Upper lobe of left lung (tissue), 6 donors: ENCODE data around the gene HOMER2. TPM values are rescaled to one million over a fixed set of nuclear protein-coding genes. Genes with fewer than 3 reads are reported as not detected.

Experiments used
- ATAC-seq, 2 donors: fragments of 200-7000 bp; cut with Tn5 transposase; one replicate each; pipeline ENCODE4 v1.9.1; 2022; ENCODE audit warnings: mild to moderate bottlenecking in 2 of 2, moderate library complexity in 2 of 2; ENCODE audit not compliant: low FRiP score in 2 of 2
- DNase-seq, 2 donors: peaks; one replicate each; pipeline ENCODE4 v3.0.0-alpha.2; 2019 to 2020
- H3K27ac ChIP-seq, 4 donors: fragments of 200-600 bp; sonication (generic); one replicate each; pipeline ENCODE4 v1.5.1; 2016 to 2019
- H3K27me3 ChIP-seq, 4 donors: fragments of 200-600 bp; sonication (generic); one replicate each; pipeline ENCODE4 v1.5.1; 2017 to 2019
- H3K36me3 ChIP-seq, 4 donors: fragments of 200-600 bp; sonication (generic); one replicate each; pipeline ENCODE4 v1.5.1; 2016 to 2019
- H3K4me1 ChIP-seq, 4 donors: fragments of 200-600 bp; sonication (generic); one replicate each; pipeline ENCODE4 v1.5.1; 2018 to 2019
- H3K4me3 ChIP-seq, 4 donors: fragments of 200-600 bp; sonication (generic); one replicate each; pipeline ENCODE4 v1.5.1; 2017 to 2019; ENCODE audit warnings: mild to moderate bottlenecking in 2 of 4, moderate library complexity in 1 of 4
- H3K9me3 ChIP-seq, 4 donors: fragments of 200-600 bp; sonication (generic); one replicate each; pipeline ENCODE4 v1.5.1; 2018 to 2019
- CTCF ChIP-seq, 6 experiments: fragments of 450-650 bp in 4 of 6; fragments of 200-600 bp in 2 of 6; sonication (generic) in 2 of 6; IDR thresholded peaks; one replicate each; pipeline ENCODE4 v1.5.1; 2016 to 2019; ENCODE audit warnings: antibody characterized with exemption in 6 of 6
- EP300 ChIP-seq, 4 donors: sonication (generic); formaldehyde crosslinking; IDR thresholded peaks; one replicate each; pipeline ENCODE4 v1.5.1; 2017; ENCODE audit warnings: antibody characterized with exemption in 4 of 4, control low read depth in 2 of 4
- POLR2A ChIP-seq, 4 donors: fragments of 450-650 bp; IDR thresholded peaks; one replicate each; pipeline ENCODE4 v1.5.1; 2016 to 2017; ENCODE audit warnings: antibody characterized with exemption in 4 of 4, mild to moderate bottlenecking in 2 of 4
- POLR2AphosphoS5 ChIP-seq, 2 donors: sonication (generic); formaldehyde crosslinking; IDR thresholded peaks; one replicate each; pipeline ENCODE4 v1.5.1; 2017; ENCODE audit warnings: antibody characterized with exemption in 2 of 2
- WGBS, 2 donors: methylation state at CpG; one replicate each; pipeline ENCODE4 v1.1.5; 2017 to 2018; 5-methylcytosine and 5-hydroxymethylcytosine counted together
- total RNA-seq, 6 donors: library from RNA; depleted of rRNA in 4 of 6; stranded (reverse); fragments of >200 nt in 4 of 6; gene quantifications; one replicate each; pipeline versions ENCODE4 v1.1.0 to v1.2.1, GENCODE V29; 2016 to 2021
- donor health status: DM: no; HTN: no; CAD: no; lungs with moderate emphysema.
- donor health status: DM: no; HTN: yes; CAD: no; lungs with severe emphysema.

Gene HOMER2
- total RNA-seq, 6 donors from 2014 or later = 11.3 to 76.5 (median 26.5) TPM

- no peak overlapping the region for H3K27ac ChIP-seq
- DNase-seq (no peak), ATAC-seq (no peak)
- no peak for TF ChIP-seq EP300 (IDR thresholded peaks at IDR 0.05)
- TF ChIP-seq CTCF (IDR thresholded peaks at IDR 0.05) = no peak
- no peak for TF ChIP-seq POLR2AphosphoS5 (IDR thresholded peaks at IDR 0.05)
- no peak for TF ChIP-seq POLR2A (IDR thresholded peaks at IDR 0.05)
- H3K36me3 ChIP-seq = no peaks in the 10 kb centered on the region
- WGBS, 2 donors = 77 to 87% methylated on average over 5 of the region's 5 CpGs
- H3K27me3 ChIP-seq = no peaks in the 10 kb centered on the region
- no peaks in the 10 kb centered on the region for H3K9me3 ChIP-seq
- H3K4me3 ChIP-seq = no peak overlapping the region
- peaks cover 0 to 10% (median 0%) of the 10 kb centered on the region in 4 donors for H3K4me1 ChIP-seq
Observed at GRCh38 chr15:82945326-82945725, 7.2 kb downstream of the HOMER2 start.

- ATAC-seq = no peak
- Histone ChIP-seq H3K36me3 (no peaks in the 10 kb centered on the region), H3K4me3 (no peak overlapping the region), H3K9me3 (no peaks in the 10 kb centered on the region), H3K27me3 (no peaks in the 10 kb centered on the region), H3K27ac (no peak overlapping the region), H3K4me1 (peaks cover 0 to 10% (median 0%) of the 10 kb centered on the region in 4 donors)
- no peak for DNase-seq
- no peak for TF ChIP-seq EP300 (IDR thresholded peaks at IDR 0.05)
- no peak for TF ChIP-seq POLR2AphosphoS5 (IDR thresholded peaks at IDR 0.05)
- TF ChIP-seq POLR2A (IDR thresholded peaks at IDR 0.05) = no peak
- no peak for TF ChIP-seq CTCF (IDR thresholded peaks at IDR 0.05)
- 59 to 66% methylated on average over 5 of the region's 5 CpGs for WGBS, 2 donors
Observed at GRCh38 chr15:82944821-82945220, 7.7 kb downstream of the HOMER2 start.

- Histone ChIP-seq H3K36me3 (no peaks in the 10 kb centered on the region), H3K27ac (no peak overlapping the region), H3K27me3 (no peaks in the 10 kb centered on the region), H3K4me1 (peaks cover 0 to 9% (median 0%) of the 10 kb centered on the region in 4 donors), H3K9me3 (no peaks in the 10 kb centered on the region), H3K4me3 (no peak overlapping the region)
- no peak for DNase-seq
- 82 to 85% methylated on average over 5 of the region's 5 CpGs for WGBS, 2 donors
- TF ChIP-seq POLR2A (IDR thresholded peaks at IDR 0.05) (no peak), POLR2AphosphoS5 (IDR thresholded peaks at IDR 0.05) (no peak), CTCF (IDR thresholded peaks at IDR 0.05) (no peak), EP300 (IDR thresholded peaks at IDR 0.05) (no peak)
- no peak for ATAC-seq
Observed at GRCh38 chr15:82944056-82944455, 8.5 kb downstream of the HOMER2 start.

GRCh38 chr15:82943176-82943575, 9.3 kb downstream of the HOMER2 start:
- WGBS, 2 donors = 71 to 84% methylated on average over 3 of the region's 3 CpGs

More at GRCh38 chr15:82943176-82943575, 9.3 kb downstream of the HOMER2 start:
- H3K27ac ChIP-seq = no peak overlapping the region
- no peaks in the 10 kb centered on the region for H3K9me3 ChIP-seq
- TF ChIP-seq POLR2A (IDR thresholded peaks at IDR 0.05) (no peak), POLR2AphosphoS5 (IDR thresholded peaks at IDR 0.05) (no peak), CTCF (IDR thresholded peaks at IDR 0.05) (no peak)
- DNase-seq (no peak), ATAC-seq (no peak)
- H3K27me3 ChIP-seq = no peaks in the 10 kb centered on the region
- no peak overlapping the region for H3K4me3 ChIP-seq
- peaks cover 0 to 8% (median 0%) of the 10 kb centered on the region in 4 donors for H3K4me1 ChIP-seq
- H3K36me3 ChIP-seq = no peaks in the 10 kb centered on the region
